Neural progenitor cell (in vitro differentiated cells): Measurements from ENCODE around the gene ITPR2.
"Not testable (repeated sequence)": the region's sequence is repeated elsewhere in the genome, so short reads cannot be mapped to it uniquely, and the experiment has no call there.

Source experiments
- EZH2 ChIP-seq: fragments of 200-600 bp; sonication (generic); IDR thresholded peaks from 2 replicates; pipeline ENCODE4 v1.6.1; 2017; ENCODE audit warnings: antibody characterized with exemption, mild to moderate bottlenecking, moderate library complexity
- TF ChIP-seq, protein P1 (sequence below): fragments of 200-600 bp; sonication (generic); IDR thresholded peaks from 2 replicates; pipeline ENCODE4 v1.5.1; 2017; ENCODE audit warnings: antibody characterized with exemption, mild to moderate bottlenecking

DNA sequence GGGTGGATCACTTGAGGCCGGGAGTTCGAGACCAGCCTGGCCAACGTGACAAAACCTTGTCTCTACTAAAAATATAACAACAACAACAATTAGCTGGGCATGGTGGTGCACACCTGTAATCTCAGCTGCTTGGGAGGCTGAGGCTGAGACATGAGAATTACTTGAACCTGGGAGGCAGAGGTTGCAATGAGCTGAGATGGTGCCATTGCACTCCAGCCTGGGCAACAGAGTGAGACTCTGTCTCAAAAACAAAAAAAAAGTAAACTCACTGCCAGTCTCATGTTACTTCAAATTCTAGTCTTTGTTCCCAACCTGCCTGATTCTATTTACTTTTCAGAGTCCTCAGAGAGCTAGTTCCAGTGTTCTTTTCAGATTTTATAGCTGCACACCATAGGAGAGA, 29.8 kb upstream of the ITPR2 start:
- TF ChIP-seq, protein P1, sequence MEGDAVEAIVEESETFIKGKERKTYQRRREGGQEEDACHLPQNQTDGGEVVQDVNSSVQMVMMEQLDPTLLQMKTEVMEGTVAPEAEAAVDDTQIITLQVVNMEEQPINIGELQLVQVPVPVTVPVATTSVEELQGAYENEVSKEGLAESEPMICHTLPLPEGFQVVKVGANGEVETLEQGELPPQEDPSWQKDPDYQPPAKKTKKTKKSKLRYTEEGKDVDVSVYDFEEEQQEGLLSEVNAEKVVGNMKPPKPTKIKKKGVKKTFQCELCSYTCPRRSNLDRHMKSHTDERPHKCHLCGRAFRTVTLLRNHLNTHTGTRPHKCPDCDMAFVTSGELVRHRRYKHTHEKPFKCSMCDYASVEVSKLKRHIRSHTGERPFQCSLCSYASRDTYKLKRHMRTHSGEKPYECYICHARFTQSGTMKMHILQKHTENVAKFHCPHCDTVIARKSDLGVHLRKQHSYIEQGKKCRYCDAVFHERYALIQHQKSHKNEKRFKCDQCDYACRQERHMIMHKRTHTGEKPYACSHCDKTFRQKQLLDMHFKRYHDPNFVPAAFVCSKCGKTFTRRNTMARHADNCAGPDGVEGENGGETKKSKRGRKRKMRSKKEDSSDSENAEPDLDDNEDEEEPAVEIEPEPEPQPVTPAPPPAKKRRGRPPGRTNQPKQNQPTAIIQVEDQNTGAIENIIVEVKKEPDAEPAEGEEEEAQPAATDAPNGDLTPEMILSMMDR, result not testable (repeated sequence)
- not testable (repeated sequence) for TF ChIP-seq EZH2
